CD8-positive, alpha-beta memory T cell (primary cell): Measurements from ENCODE around the gene CAPN13. TPM values are rescaled to one million over a fixed set of nuclear protein-coding genes. Genes with fewer than 3 reads are reported as not detected.

Source experiments
- CTCF ChIA-PET: fragments of 350-600 bp; sonication (Branson Sonifier 250); formaldehyde crosslinking; loops from one replicate; lab custom pipeline; 2021; ENCODE audit warnings: antibody characterized with exemption; lab: Charles Lee
- POLR2A ChIA-PET: fragments of 350-600 bp; sonication (Branson Sonifier 250); formaldehyde crosslinking; loops from one replicate; lab custom pipeline; 2021; ENCODE audit warnings: antibody characterized with exemption; lab: Charles Lee
- DNase-seq, 5 donors: peaks; one replicate each; pipeline versions ENCODE4 v3.0.0 to v3.0.0-alpha.2; 2020 to 2022; ENCODE audit warnings: mixed read lengths in 1 of 5
- H3K27ac ChIP-seq: one replicate; pipeline ENCODE4 v1.7.0; 2013; ENCODE audit warnings: low read depth, mild to moderate bottlenecking, low read length, moderate library complexity
- H3K27me3 ChIP-seq: 2 replicates; pipeline ENCODE4 v1.7.0; 2013; ENCODE audit warnings: low read length, mild to moderate bottlenecking; ENCODE audit not compliant: insufficient read depth, poor library complexity, severe bottlenecking
- H3K36me3 ChIP-seq: 2 replicates; pipeline ENCODE4 v1.7.0; 2013; ENCODE audit warnings: mild to moderate bottlenecking, low read length, moderate library complexity; ENCODE audit not compliant: insufficient read depth
- H3K4me1 ChIP-seq: 2 replicates; pipeline ENCODE4 v1.7.0; 2013; ENCODE audit warnings: mild to moderate bottlenecking, low read length, moderate library complexity; ENCODE audit not compliant: insufficient read depth
- H3K4me3 ChIP-seq: 2 replicates; pipeline ENCODE4 v1.7.0; 2013; ENCODE audit warnings: mild to moderate bottlenecking, low read length
- H3K9me3 ChIP-seq: 2 replicates; pipeline ENCODE4 v1.7.0; 2013; ENCODE audit warnings: mild to moderate bottlenecking, low read length
- H3K27ac Mint-ChIP-seq, 8 donors: one replicate each; pipeline ENCODE4 v1.8.0; 2020 to 2021; ENCODE audit warnings: mixed read lengths in 8 of 8, mild to moderate bottlenecking in 6 of 8, inconsistent platforms in 3 of 8, moderate library complexity in 3 of 8
- H3K27me3 Mint-ChIP-seq, 2 donors: one replicate each; pipeline ENCODE4 v1.8.0; 2020 to 2021; ENCODE audit warnings: mixed read lengths in 2 of 2, mild to moderate bottlenecking in 1 of 2, moderate library complexity in 1 of 2
- H3K36me3 Mint-ChIP-seq, 3 donors: one replicate each; pipeline ENCODE4 v1.8.0; 2020 to 2021; ENCODE audit warnings: mixed read lengths in 3 of 3, inconsistent platforms in 1 of 3, mild to moderate bottlenecking in 1 of 3
- H3K4me1 Mint-ChIP-seq, 3 donors: one replicate each; pipeline ENCODE4 v1.8.0; 2020 to 2021; ENCODE audit warnings: mixed read lengths in 3 of 3, inconsistent platforms in 1 of 3, mild to moderate bottlenecking in 1 of 3
- H3K4me3 Mint-ChIP-seq, 7 donors: one replicate each; pipeline ENCODE4 v1.8.0; 2020 to 2021; ENCODE audit warnings: mixed read lengths in 7 of 7, mild to moderate bottlenecking in 6 of 7, moderate library complexity in 4 of 7, inconsistent platforms in 2 of 7
- H3K9me3 Mint-ChIP-seq, 5 donors: one replicate each; pipeline ENCODE4 v1.8.0; 2020 to 2022; ENCODE audit warnings: mixed read lengths in 5 of 5, mild to moderate bottlenecking in 3 of 5, moderate library complexity in 2 of 5, inconsistent platforms in 1 of 5
- polyA plus RNA-seq: library from polyadenylated mRNA; unstranded; fragments of 300-500 nt; fragmentation: Illumina TruSeq; gene quantifications from one replicate; pipeline ENCODE4 v1.2.3, GENCODE V29; 2021
- total RNA-seq, 2 experiments: library from RNA; stranded (reverse); gene quantifications; one replicate each; pipeline ENCODE4 v1.2.3, GENCODE V29; 2021

CAPN13 gene
- total and polyA plus RNA-seq, 3 experiments from 2014 or later = not detected

DNA sequence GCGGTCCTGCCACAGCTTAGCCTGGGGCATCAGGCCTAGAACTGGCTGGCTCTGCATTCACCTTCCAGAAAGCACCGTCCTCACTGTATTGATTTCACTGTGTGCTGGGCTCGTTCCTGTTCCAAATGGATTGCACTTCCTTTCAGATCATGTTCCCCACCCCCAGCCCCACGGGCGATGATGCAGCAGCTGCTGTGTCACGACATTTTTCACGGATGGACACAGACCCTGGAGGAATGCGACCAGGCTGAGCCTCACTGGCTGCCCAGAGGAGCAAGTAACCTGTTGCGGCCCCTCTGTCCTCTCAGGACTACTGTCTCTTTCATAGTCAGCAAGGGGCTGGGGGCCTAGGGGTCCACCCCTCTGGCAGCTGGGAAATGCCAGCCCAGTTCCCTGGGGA is 50.3 kb downstream of the CAPN13 start:
- POLR2A ChIA-PET = no interaction called here
- CTCF ChIA-PET = no interaction called here
- H3K9me3 ChIP-seq = no peaks in the 10 kb centered on the region
- H3K4me3 Mint-ChIP-seq = no peak overlapping the region
- H3K4me1 ChIP-seq = no peaks in the 10 kb centered on the region
- H3K27ac Mint-ChIP-seq = no peak overlapping the region
- peaks cover 1 to 38% of the 10 kb centered on the region in 2 donors for H3K27me3 Mint-ChIP-seq
- H3K4me3 ChIP-seq = no peak overlapping the region
- no peaks in the 10 kb centered on the region for H3K27me3 ChIP-seq
- no peaks in the 10 kb centered on the region for H3K9me3 Mint-ChIP-seq
- DNase-seq = no peak
- H3K4me1 Mint-ChIP-seq = no peaks in the 10 kb centered on the region
- no peak overlapping the region for H3K27ac ChIP-seq
- H3K36me3 ChIP-seq = no peaks in the 10 kb centered on the region
- no peaks in the 10 kb centered on the region for H3K36me3 Mint-ChIP-seq

DNA sequence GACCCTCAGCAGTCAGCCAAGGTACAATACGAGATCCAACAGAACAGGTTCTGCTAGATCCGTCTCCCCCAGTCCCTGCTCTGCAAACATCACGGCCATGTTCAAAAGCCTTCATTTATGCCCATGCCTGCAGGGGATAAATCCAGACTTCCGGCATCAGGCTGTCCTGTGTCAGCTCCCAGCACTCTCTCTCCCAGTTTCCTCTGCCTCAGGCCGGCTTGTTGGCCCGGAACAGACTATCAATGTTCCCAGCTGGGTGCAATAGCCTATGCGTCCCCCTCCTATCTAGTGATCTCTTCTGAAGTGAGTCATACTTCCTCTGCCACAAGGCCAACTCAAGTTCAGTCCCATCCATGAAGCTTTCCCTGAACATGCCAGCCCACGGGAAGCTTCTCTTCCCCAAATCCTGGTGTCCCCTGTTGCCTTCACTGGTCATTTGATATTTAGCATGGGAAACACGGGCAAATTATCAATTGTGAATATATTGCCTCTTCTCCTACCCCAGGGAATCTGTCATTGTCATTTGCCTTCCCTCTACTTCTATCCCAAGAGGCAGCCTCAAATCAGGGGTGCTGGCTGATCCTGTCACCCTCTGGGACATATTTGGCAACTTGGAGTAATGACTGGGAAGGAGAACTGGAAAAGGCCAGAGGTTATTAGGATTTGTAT is 51.1 kb downstream of the CAPN13 start:
- H3K9me3 Mint-ChIP-seq = no peaks in the 10 kb centered on the region
- Histone ChIP-seq H3K9me3 (no peaks in the 10 kb centered on the region), H3K4me3 (no peak overlapping the region), H3K27ac (no peak overlapping the region), H3K36me3 (no peaks in the 10 kb centered on the region), H3K27me3 (no peaks in the 10 kb centered on the region), H3K4me1 (no peaks in the 10 kb centered on the region)
- no peak overlapping the region for H3K4me3 Mint-ChIP-seq
- DNase-seq = no peak
- no peaks in the 10 kb centered on the region for H3K36me3 Mint-ChIP-seq
- no peaks in the 10 kb centered on the region for H3K4me1 Mint-ChIP-seq
- POLR2A ChIA-PET = no interaction called here
- H3K27me3 Mint-ChIP-seq = peaks cover 1 to 34% of the 10 kb centered on the region in 2 donors
- peak overlapping the region in 1 of 8 donors; percentile 56 for H3K27ac Mint-ChIP-seq
- CTCF ChIA-PET = no interaction called here

DNA sequence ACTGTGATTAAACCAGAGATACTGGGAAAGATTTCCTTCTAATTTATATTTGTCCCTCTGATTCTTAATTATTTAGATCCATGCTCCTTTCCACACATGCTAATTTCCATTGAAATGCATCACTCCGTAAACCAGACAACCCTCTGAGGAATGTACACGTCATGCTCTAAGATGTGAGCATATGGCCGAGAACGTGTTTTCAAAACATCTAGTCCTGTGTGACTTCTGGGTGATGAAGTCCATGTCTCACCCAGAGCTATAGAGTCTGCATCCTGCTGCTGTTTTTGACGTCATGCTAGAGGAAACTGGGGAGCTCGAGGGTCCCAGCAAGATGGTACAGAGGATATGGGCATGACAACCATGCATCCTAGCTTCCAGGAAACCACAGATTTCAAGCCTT is 53.6 kb downstream of the CAPN13 start:
- Mint-ChIP-seq H3K36me3 (no peaks in the 10 kb centered on the region), H3K27ac (no peak overlapping the region), H3K4me3 (no peak overlapping the region), H3K9me3 (no peaks in the 10 kb centered on the region), H3K4me1 (no peaks in the 10 kb centered on the region), H3K27me3 (peaks cover 2 to 32% of the 10 kb centered on the region in 2 donors)
- H3K4me1 ChIP-seq = no peaks in the 10 kb centered on the region
- no peak overlapping the region for H3K27ac ChIP-seq
- ChIA-PET CTCF (no interaction called here), POLR2A (no interaction called here)
- no peak overlapping the region for H3K4me3 ChIP-seq
- DNase-seq = no peak
- no peaks in the 10 kb centered on the region for H3K9me3 ChIP-seq
- no peaks in the 10 kb centered on the region for H3K36me3 ChIP-seq
- H3K27me3 ChIP-seq = no peaks in the 10 kb centered on the region

DNA sequence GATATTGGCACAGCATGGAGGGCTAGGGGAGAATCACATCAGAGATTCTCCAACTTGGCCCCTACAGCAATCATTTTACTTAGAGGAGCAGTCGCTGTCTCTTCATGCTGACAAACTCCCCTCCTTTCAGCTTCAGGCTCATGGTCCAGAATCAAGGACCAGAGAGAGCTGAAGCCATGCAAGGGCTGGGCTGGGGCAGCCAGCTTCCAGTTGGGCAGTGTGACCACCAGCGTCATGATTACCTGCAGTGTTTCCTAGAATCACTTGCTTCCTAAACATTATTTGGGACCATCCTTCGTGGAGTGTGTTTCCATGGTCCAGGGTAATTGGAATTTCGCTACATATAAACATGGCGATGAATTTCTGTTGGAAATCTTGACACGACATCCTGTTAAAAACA is 54.4 kb downstream of the CAPN13 start:
- no peak for DNase-seq
- Mint-ChIP-seq H3K36me3 (no peaks in the 10 kb centered on the region), H3K27me3 (peaks cover 2 to 32% of the 10 kb centered on the region in 2 donors), H3K4me1 (no peaks in the 10 kb centered on the region), H3K27ac (no peak overlapping the region), H3K4me3 (no peak overlapping the region), H3K9me3 (no peaks in the 10 kb centered on the region)
- H3K27ac ChIP-seq = no peak overlapping the region
- H3K9me3 ChIP-seq = no peaks in the 10 kb centered on the region
- no peaks in the 10 kb centered on the region for H3K27me3 ChIP-seq
- no peaks in the 10 kb centered on the region for H3K4me1 ChIP-seq
- no peak overlapping the region for H3K4me3 ChIP-seq
- ChIA-PET POLR2A (no interaction called here), CTCF (no interaction called here)
- no peaks in the 10 kb centered on the region for H3K36me3 ChIP-seq

DNA sequence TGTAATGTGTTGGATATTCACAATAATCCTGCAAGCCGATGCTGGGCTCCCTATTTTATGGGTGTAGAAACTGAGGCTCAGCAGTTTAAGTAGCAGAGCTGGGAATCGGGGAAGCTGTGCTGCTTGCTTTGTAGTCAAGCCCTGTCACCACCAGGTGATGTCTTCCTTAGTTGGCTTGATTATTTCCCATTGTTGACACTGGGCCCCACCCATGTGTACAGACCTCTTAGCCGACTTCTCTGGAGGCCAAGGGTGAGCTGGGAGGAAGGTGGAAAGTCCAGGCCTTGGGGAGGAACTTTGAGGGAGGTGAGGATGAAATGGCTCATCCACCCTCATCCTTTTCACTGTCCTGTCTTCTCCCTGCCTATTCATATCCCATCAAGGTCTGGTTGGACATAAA is 60.0 kb downstream of the CAPN13 start:
- no peak for DNase-seq
- CTCF ChIA-PET = no interaction called here
- Histone ChIP-seq H3K27ac (no peak overlapping the region), H3K36me3 (no peaks in the 10 kb centered on the region), H3K27me3 (no peaks in the 10 kb centered on the region), H3K4me3 (no peak overlapping the region), H3K9me3 (no peaks in the 10 kb centered on the region), H3K4me1 (no peaks in the 10 kb centered on the region)
- Mint-ChIP-seq H3K4me3 (no peak overlapping the region), H3K27ac (no peak overlapping the region), H3K27me3 (peaks cover 5 to 11% of the 10 kb centered on the region in 2 donors), H3K9me3 (no peaks in the 10 kb centered on the region), H3K36me3 (no peaks in the 10 kb centered on the region), H3K4me1 (no peaks in the 10 kb centered on the region)
- POLR2A ChIA-PET = no interaction called here

DNA sequence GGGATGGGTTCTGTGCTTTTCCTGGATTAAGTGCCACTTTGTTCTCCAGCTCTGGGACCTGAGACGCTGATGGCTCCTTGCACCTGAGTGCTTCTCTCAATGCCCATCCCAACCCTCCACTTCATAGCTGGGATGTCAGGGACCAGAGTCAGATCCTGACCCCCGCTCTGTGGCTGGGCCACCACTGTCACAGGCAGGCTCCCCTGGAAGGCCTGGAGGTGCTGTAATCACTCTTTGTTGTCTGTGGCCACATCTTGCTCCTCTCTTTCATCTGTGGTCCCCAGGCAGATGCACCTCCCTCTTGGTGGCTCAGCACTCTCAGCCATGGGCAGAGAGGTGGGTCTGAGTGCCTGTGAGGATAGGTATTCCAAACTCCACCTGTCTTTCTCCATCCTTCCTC is 62.4 kb downstream of the CAPN13 start:
- H3K4me3 ChIP-seq = no peak overlapping the region
- H3K4me1 Mint-ChIP-seq = no peaks in the 10 kb centered on the region
- no peaks in the 10 kb centered on the region for H3K36me3 ChIP-seq
- H3K27ac Mint-ChIP-seq = no peak overlapping the region
- no peaks in the 10 kb centered on the region for H3K9me3 Mint-ChIP-seq
- no peaks in the 10 kb centered on the region for H3K9me3 ChIP-seq
- POLR2A ChIA-PET = no interaction called here
- no peaks in the 10 kb centered on the region for H3K27me3 ChIP-seq
- DNase-seq = no peak
- H3K36me3 Mint-ChIP-seq = no peaks in the 10 kb centered on the region
- CTCF ChIA-PET = no interaction called here
- H3K4me3 Mint-ChIP-seq = no peak overlapping the region
- H3K27me3 Mint-ChIP-seq = peaks cover 5 to 12% of the 10 kb centered on the region in 2 donors
- no peak overlapping the region for H3K27ac ChIP-seq
- no peaks in the 10 kb centered on the region for H3K4me1 ChIP-seq

DNA sequence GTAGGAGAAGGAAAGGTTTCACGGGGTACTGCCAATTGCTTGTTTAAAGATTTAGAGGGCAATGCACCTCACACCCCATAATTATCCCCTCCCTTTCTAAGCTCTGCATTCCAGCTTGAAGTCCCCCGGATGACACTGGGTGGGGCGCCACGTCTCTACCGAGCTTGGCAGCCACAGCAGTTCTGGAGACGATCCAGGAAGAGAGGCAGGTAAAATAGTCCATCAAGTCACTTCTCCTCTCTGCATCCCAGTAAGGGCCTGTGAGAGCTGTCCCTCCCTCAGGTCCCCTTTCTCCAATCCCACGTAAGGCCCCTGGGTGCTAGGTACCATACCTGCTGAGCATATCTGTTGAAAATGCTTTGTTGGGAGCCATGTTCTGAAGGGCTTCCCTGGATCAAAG is 65.7 kb downstream of the CAPN13 start:
- no peaks in the 10 kb centered on the region for H3K9me3 Mint-ChIP-seq
- Histone ChIP-seq H3K27ac (no peak overlapping the region), H3K27me3 (no peaks in the 10 kb centered on the region), H3K4me1 (no peaks in the 10 kb centered on the region), H3K36me3 (no peaks in the 10 kb centered on the region), H3K4me3 (no peak overlapping the region), H3K9me3 (no peaks in the 10 kb centered on the region)
- H3K27ac Mint-ChIP-seq = no peak overlapping the region
- POLR2A ChIA-PET = no interaction called here
- DNase-seq = no peak
- H3K27me3 Mint-ChIP-seq = peaks cover 11 to 12% of the 10 kb centered on the region in 2 donors
- H3K4me3 Mint-ChIP-seq = no peak overlapping the region
- CTCF ChIA-PET = no interaction called here
- H3K4me1 Mint-ChIP-seq = no peaks in the 10 kb centered on the region
- H3K36me3 Mint-ChIP-seq = no peaks in the 10 kb centered on the region

DNA sequence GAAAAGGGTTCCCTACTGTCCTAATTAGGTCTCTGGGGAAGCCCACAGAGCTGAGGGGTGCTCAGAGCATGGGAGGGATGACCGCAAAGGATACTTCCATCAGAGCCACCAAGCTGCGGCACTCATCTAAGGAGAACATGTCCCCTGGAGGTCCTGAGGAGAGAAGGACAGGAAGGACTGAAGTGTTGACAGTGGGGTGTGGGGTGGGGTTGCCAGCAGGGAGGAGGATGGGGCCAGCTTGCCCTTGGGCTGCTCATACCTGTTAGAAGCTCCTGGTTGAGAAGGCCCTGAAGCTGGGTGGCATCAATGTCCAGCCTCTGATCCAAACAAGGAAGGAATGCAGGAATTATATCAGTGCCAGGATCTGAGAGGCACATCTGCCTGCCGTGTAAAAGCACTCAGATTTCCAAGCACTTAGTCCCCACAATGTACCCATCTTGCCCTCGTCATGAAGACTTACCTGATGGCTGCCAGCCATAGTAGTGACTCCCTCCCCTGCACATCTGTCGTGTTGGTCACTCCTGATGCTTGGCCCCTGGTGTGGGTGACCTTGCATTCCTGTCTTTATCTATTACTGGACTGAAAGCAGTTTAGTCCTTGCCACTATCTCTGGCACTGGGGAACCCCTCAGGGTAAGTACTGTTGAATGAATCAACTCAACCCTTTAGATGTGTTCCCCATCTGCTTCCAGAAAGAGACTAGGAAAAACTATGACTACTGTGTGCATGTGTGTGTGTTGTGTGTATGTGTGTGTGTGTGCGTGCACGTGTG is 68.9 kb downstream of the CAPN13 start:
- Mint-ChIP-seq H3K4me3 (no peak overlapping the region), H3K36me3 (no peaks in the 10 kb centered on the region), H3K27ac (no peak overlapping the region), H3K27me3 (peaks cover 12 to 19% of the 10 kb centered on the region in 2 donors), H3K4me1 (no peaks in the 10 kb centered on the region), H3K9me3 (no peaks in the 10 kb centered on the region)
- H3K27ac ChIP-seq = no peak overlapping the region
- H3K4me3 ChIP-seq = no peak overlapping the region
- ChIA-PET CTCF (no interaction called here), POLR2A (no interaction called here)
- H3K4me1 ChIP-seq = no peaks in the 10 kb centered on the region
- no peaks in the 10 kb centered on the region for H3K27me3 ChIP-seq
- no peaks in the 10 kb centered on the region for H3K36me3 ChIP-seq
- H3K9me3 ChIP-seq = no peaks in the 10 kb centered on the region
- DNase-seq = no peak
